ENCODE results near the gene CASK.
"Not testable (repeated sequence)": the region's sequence is repeated elsewhere in the genome, so short reads cannot be mapped to it uniquely, and the experiment has no call there.

Gene CASK

GRCh38 chrX:41616935-41617334, 306.4 kb downstream of the CASK start:
- no peak for DNase-seq

- no peak for DNase-seq
Measured at GRCh38 chrX:41616255-41616654, 307.1 kb downstream of the CASK start.

- DNase-seq = no peak
Measured at GRCh38 chrX:41608244-41608643, 315.1 kb downstream of the CASK start.

GRCh38 chrX:41607264-41607832, 316.0 kb downstream of the CASK start:
- no peak for DNase-seq

GRCh38 chrX:41606057-41606456, 317.3 kb downstream of the CASK start:
- DNase-seq = not testable (repeated sequence)

GRCh38 chrX:41604766-41605543, 318.4 kb downstream of the CASK start:
- DNase-seq = no peak

GRCh38 chrX:41604177-41604576, 319.2 kb downstream of the CASK start:
- no peak for DNase-seq

GRCh38 chrX:41603596-41603995, 319.8 kb downstream of the CASK start:
- no peak for DNase-seq

GRCh38 chrX:41602816-41603345, 320.5 kb downstream of the CASK start:
- DNase-seq = no peak

GRCh38 chrX:41600291-41600690, 323.1 kb downstream of the CASK start:
- DNase-seq = no peak

- DNase-seq = no peak
Measured at GRCh38 chrX:41599507-41599906, 323.8 kb downstream of the CASK start.

- DNase-seq = peak; percentile 60
Measured at GRCh38 chrX:41596596-41596995, 326.8 kb downstream of the CASK start.

- no peak for DNase-seq
Measured at GRCh38 chrX:41594634-41595033, 328.7 kb downstream of the CASK start.

- DNase-seq = no peak
Measured at GRCh38 chrX:41591906-41592305, 331.4 kb downstream of the CASK start.

- no peak for DNase-seq
Measured at GRCh38 chrX:41590641-41591040, 332.7 kb downstream of the CASK start.

GRCh38 chrX:41589634-41590270, 333.6 kb downstream of the CASK start:
- no peak for DNase-seq

- DNase-seq = no peak
Measured at GRCh38 chrX:41588271-41588670, 335.1 kb downstream of the CASK start.

- DNase-seq = peak; percentile 30
Measured at GRCh38 chrX:41580423-41581064, 342.8 kb downstream of the CASK start.

GRCh38 chrX:41563876-41564275, 359.5 kb downstream of the CASK start:
- no peak for DNase-seq

- DNase-seq = peak; percentile 78
Measured at GRCh38 chrX:41561045-41561444, 362.3 kb downstream of the CASK start.

- DNase-seq = peak; percentile 43
Measured at GRCh38 chrX:41559235-41560052, 363.9 kb downstream of the CASK start.

- peak; percentile 28 for DNase-seq
Measured at GRCh38 chrX:41558531-41558930, 364.8 kb downstream of the CASK start.

- peak; percentile 56 for DNase-seq
Measured at GRCh38 chrX:41556958-41557357, 366.4 kb downstream of the CASK start.
